Immature natural killer cell (primary cell): ENCODE results near the gene ENOX1. TPM values are rescaled to one million over a fixed set of nuclear protein-coding genes. Genes with fewer than 3 reads are reported as not detected.

Experiments
- DNase-seq, 3 donors: peaks; one replicate each; pipeline ENCODE4 v3.0.0; 2022; ENCODE audit warnings: mixed read lengths in 1 of 3
- H3K27ac Mint-ChIP-seq, 6 donors: one replicate each; pipeline ENCODE4 v1.8.0; 2020; ENCODE audit warnings: mixed read lengths in 6 of 6, mild to moderate bottlenecking in 5 of 6, inconsistent platforms in 4 of 6, moderate library complexity in 3 of 6
- H3K27me3 Mint-ChIP-seq, 3 donors: one replicate each; pipeline ENCODE4 v1.8.0; 2020 to 2021; ENCODE audit warnings: low read depth in 3 of 3, mild to moderate bottlenecking in 3 of 3, mixed read lengths in 3 of 3, moderate library complexity in 3 of 3, inconsistent platforms in 1 of 3
- H3K36me3 Mint-ChIP-seq, 3 donors: one replicate each; pipeline ENCODE4 v1.8.0; 2020; ENCODE audit warnings: mixed read lengths in 3 of 3, inconsistent platforms in 2 of 3, mild to moderate bottlenecking in 2 of 3
- H3K4me1 Mint-ChIP-seq, 2 donors: one replicate each; pipeline ENCODE4 v1.8.0; 2020; ENCODE audit warnings: inconsistent platforms in 2 of 2, mild to moderate bottlenecking in 2 of 2, mixed read lengths in 2 of 2, moderate library complexity in 1 of 2
- H3K4me3 Mint-ChIP-seq, 5 donors: one replicate each; pipeline ENCODE4 v1.8.0; 2020; ENCODE audit warnings: mild to moderate bottlenecking in 5 of 5, mixed read lengths in 5 of 5, inconsistent platforms in 3 of 5, moderate library complexity in 3 of 5
- H3K9me3 Mint-ChIP-seq, 6 donors: one replicate each; pipeline ENCODE4 v1.8.0; 2020; ENCODE audit warnings: mild to moderate bottlenecking in 6 of 6, mixed read lengths in 6 of 6, inconsistent platforms in 4 of 6, moderate library complexity in 3 of 6
- polyA plus RNA-seq, 3 donors: library from polyadenylated mRNA; unstranded; fragments of 300-500 nt; fragmentation: Illumina TruSeq; gene quantifications; one replicate each; pipeline ENCODE4 v1.2.3, GENCODE V29; 2021

ENOX1 gene
- polyA plus RNA-seq, 3 donors from 2014 or later, result not detected

GRCh38 chr13:43279696-43280095 lies 507.1 kb downstream of the ENOX1 start:
- no peak overlapping the region for H3K4me3 Mint-ChIP-seq
- no peaks in the 10 kb centered on the region for H3K36me3 Mint-ChIP-seq
- no peak overlapping the region for H3K27ac Mint-ChIP-seq
- no peaks in the 10 kb centered on the region for H3K4me1 Mint-ChIP-seq
- H3K27me3 Mint-ChIP-seq, result peaks cover 0 to 4% (median 2%) of the 10 kb centered on the region in 3 donors
- no peak for DNase-seq
- H3K9me3 Mint-ChIP-seq, result no peaks in the 10 kb centered on the region

DNA sequence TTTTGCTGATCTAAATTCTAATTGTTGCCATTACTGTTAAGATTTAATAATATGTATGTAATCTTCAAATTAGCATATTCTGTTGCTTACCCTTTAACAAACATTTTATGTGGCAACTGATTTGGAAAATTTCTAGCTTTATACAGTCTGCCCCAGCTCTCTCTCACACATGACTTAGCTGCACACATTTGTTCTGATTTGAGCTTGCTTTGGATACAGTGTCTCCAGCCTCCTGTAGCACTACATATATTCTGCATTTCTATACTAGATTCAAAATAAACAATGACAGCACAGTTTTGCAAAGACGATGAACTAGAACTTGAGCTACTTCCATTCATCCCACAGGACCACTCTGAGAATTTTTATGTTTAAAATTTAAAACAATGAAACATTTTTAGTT lies 508.6 kb downstream of the ENOX1 start:
- peaks cover 0 to 11% (median 0%) of the 10 kb centered on the region in 3 donors for H3K27me3 Mint-ChIP-seq
- H3K9me3 Mint-ChIP-seq, result no peaks in the 10 kb centered on the region
- no peak overlapping the region for H3K27ac Mint-ChIP-seq
- DNase-seq, result no peak
- H3K4me3 Mint-ChIP-seq, result no peak overlapping the region
- peaks cover under 1% of the 10 kb centered on the region in 2 donors for H3K4me1 Mint-ChIP-seq
- no peaks in the 10 kb centered on the region for H3K36me3 Mint-ChIP-seq

DNA sequence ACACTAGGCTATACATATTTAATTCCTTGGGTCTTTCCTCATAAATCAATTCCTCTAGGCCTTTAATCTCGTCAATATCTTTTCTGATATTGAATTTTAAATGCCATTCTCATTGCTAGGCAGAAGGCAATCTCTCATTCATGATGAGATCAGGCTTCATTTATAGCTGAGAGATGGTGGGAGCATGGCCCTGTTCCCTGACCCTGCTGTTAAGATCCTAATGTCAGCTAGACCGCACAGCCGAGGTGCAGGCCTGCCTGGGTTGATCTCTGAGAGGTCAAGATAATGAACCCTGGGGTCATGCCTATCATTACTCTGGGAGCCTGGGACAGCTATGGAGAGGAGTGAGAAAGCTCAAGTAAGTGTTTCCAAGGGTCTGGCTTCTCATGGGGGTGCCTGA lies 509.6 kb downstream of the ENOX1 start:
- DNase-seq, result no peak
- Mint-ChIP-seq H3K4me3 (no peak overlapping the region), H3K9me3 (no peaks in the 10 kb centered on the region), H3K27me3 (peaks cover 0 to 14% (median 0%) of the 10 kb centered on the region in 3 donors), H3K36me3 (no peaks in the 10 kb centered on the region), H3K27ac (no peak overlapping the region), H3K4me1 (peaks cover 4 to 5% of the 10 kb centered on the region in 2 donors)

GRCh38 chr13:43274881-43275280 lies 511.9 kb downstream of the ENOX1 start:
- Mint-ChIP-seq H3K4me1 (peaks cover 4 to 5% of the 10 kb centered on the region in 2 donors), H3K9me3 (no peaks in the 10 kb centered on the region), H3K4me3 (no peak overlapping the region), H3K36me3 (no peaks in the 10 kb centered on the region), H3K27me3 (peaks cover 0 to 14% (median 0%) of the 10 kb centered on the region in 3 donors), H3K27ac (no peak overlapping the region)
- DNase-seq, result no peak

GRCh38 chr13:43273362-43273761 lies 513.4 kb downstream of the ENOX1 start:
- H3K36me3 Mint-ChIP-seq, result no peaks in the 10 kb centered on the region
- no peak for DNase-seq
- no peak overlapping the region for H3K4me3 Mint-ChIP-seq
- peaks cover 4 to 5% of the 10 kb centered on the region in 2 donors for H3K4me1 Mint-ChIP-seq
- no peaks in the 10 kb centered on the region for H3K9me3 Mint-ChIP-seq
- peaks cover 0 to 14% (median 0%) of the 10 kb centered on the region in 3 donors for H3K27me3 Mint-ChIP-seq
- H3K27ac Mint-ChIP-seq, result no peak overlapping the region

DNA sequence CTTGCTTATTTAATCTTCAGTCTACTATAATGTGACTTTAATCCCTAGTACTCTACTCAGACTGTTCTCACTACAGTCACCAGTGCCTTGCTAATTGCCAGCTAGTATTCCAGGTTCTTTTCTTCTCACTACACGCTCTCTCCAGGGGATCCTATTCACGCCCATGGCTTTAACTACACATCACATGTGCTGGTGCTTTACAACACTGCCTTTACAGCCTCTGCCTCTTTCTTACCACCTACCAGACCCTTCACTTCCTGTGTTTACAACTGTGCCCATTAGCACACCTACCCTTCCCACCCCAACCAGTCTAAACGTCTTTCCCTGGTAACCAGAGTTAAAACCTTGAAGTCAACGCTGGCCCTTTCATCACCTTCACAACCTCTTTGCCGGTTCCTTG lies 513.9 kb downstream of the ENOX1 start:
- no peak overlapping the region for H3K27ac Mint-ChIP-seq
- no peak overlapping the region for H3K4me3 Mint-ChIP-seq
- H3K9me3 Mint-ChIP-seq, result no peaks in the 10 kb centered on the region
- H3K27me3 Mint-ChIP-seq, result peaks cover 0 to 14% (median 0%) of the 10 kb centered on the region in 3 donors
- no peaks in the 10 kb centered on the region for H3K36me3 Mint-ChIP-seq
- peaks cover 4 to 5% of the 10 kb centered on the region in 2 donors for H3K4me1 Mint-ChIP-seq
- no peak for DNase-seq

DNA sequence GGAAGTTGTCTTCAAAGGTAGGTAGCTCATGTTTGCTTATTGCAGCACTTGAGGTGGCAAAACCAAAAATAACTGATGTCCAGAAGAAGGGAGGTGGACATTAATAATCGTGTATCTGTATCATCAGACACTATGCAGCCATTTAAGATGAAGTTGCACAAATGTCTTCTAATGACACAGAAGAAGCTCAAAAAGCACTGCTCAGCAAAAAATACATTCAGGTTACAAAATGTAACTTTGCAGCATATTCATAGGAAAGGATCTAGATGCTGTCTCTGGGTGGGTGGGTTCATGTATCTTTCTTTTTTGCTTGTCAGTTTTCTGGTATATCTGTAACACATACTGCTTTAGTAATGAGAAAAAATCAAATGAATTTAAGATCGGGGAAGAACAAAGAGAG lies 515.6 kb downstream of the ENOX1 start:
- no peaks in the 10 kb centered on the region for H3K9me3 Mint-ChIP-seq
- peaks cover 0 to 12% (median 0%) of the 10 kb centered on the region in 3 donors for H3K27me3 Mint-ChIP-seq
- no peaks in the 10 kb centered on the region for H3K36me3 Mint-ChIP-seq
- H3K4me3 Mint-ChIP-seq, result no peak overlapping the region
- no peak for DNase-seq
- H3K27ac Mint-ChIP-seq, result no peak overlapping the region
- peaks cover 4 to 5% of the 10 kb centered on the region in 2 donors for H3K4me1 Mint-ChIP-seq

DNA sequence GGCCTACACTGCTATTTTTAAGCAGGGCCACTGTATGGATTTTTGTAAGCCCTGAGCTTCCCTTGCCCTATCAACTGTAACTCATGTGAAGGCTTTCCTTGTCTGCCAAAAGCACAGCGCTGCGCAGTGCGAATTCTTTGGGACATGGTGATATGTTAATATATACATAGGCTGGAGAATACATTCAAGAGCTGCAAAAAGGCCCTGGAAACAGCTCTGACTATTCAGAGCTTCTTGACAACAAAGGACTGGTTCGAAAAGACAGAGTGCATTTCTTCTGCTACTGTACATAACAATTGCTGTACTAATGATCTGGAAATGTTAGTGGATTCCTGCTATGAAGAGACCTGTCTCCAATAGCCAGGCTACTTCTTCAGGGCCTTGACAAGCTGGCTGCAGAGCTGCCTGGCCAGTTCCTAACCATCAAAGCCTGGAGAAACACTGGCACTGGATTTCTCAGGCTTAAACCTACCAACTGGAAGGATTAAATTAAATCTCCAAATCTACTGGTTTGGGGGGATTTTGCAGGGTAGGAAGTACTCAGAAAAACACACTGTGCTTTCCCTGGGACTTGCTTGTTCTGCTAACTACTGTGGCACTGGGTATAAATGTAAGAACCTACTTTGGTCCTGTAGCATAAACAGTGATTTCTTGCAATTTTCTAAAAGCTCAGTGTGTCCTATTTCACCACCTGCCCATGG lies 516.5 kb downstream of the ENOX1 start:
- Mint-ChIP-seq H3K4me1 (peaks cover 4 to 5% of the 10 kb centered on the region in 2 donors), H3K9me3 (no peaks in the 10 kb centered on the region), H3K36me3 (no peaks in the 10 kb centered on the region), H3K4me3 (no peak overlapping the region), H3K27ac (no peak overlapping the region), H3K27me3 (peaks cover 0 to 12% (median 0%) of the 10 kb centered on the region in 3 donors)
- no peak for DNase-seq

GRCh38 chr13:43269037-43269481 lies 517.7 kb downstream of the ENOX1 start:
- Mint-ChIP-seq H3K27ac (no peak overlapping the region), H3K36me3 (no peaks in the 10 kb centered on the region), H3K9me3 (no peaks in the 10 kb centered on the region), H3K27me3 (peaks cover 0 to 18% (median 0%) of the 10 kb centered on the region in 3 donors), H3K4me1 (peaks cover 4 to 5% of the 10 kb centered on the region in 2 donors), H3K4me3 (no peak overlapping the region)
- DNase-seq, result no peak

DNA sequence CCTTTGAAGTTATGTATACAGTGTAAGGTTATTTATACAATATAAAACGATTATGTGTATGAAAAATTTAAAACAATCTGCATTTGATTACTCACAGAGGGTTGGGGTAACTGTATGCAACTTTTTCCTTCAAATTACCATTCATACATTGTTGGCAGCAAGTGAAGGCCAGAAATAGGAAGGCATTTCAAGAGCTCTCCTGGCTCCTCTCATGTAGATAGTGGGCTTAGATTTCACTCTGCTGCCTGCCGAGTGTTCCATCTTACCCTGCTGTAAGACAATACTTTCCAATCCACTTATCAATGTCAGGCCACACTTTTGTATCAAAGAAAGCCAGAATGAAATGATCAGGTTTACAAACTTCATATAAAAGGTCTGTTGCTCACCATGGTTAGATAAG lies 518.1 kb downstream of the ENOX1 start:
- no peaks in the 10 kb centered on the region for H3K36me3 Mint-ChIP-seq
- DNase-seq, result no peak
- no peak overlapping the region for H3K4me3 Mint-ChIP-seq
- no peaks in the 10 kb centered on the region for H3K9me3 Mint-ChIP-seq
- H3K27ac Mint-ChIP-seq, result no peak overlapping the region
- H3K4me1 Mint-ChIP-seq, result peaks cover 4 to 5% of the 10 kb centered on the region in 2 donors
- peaks cover 0 to 15% (median 0%) of the 10 kb centered on the region in 3 donors for H3K27me3 Mint-ChIP-seq

- Mint-ChIP-seq H3K4me3 (no peak overlapping the region), H3K27me3 (peaks cover 0 to 10% (median 0%) of the 10 kb centered on the region in 3 donors), H3K27ac (no peak overlapping the region), H3K9me3 (no peaks in the 10 kb centered on the region), H3K36me3 (no peaks in the 10 kb centered on the region), H3K4me1 (peaks cover 1 to 3% of the 10 kb centered on the region in 2 donors)
- no peak for DNase-seq
Measured at GRCh38 chr13:43267916-43268315, 518.9 kb downstream of the ENOX1 start.

GRCh38 chr13:43266936-43267615 lies 519.7 kb downstream of the ENOX1 start:
- peaks cover 0 to 7% (median 0%) of the 10 kb centered on the region in 3 donors for H3K27me3 Mint-ChIP-seq
- no peaks in the 10 kb centered on the region for H3K36me3 Mint-ChIP-seq
- no peak for DNase-seq
- H3K4me3 Mint-ChIP-seq, result no peak overlapping the region
- H3K9me3 Mint-ChIP-seq, result no peaks in the 10 kb centered on the region
- no peaks in the 10 kb centered on the region for H3K4me1 Mint-ChIP-seq
- no peak overlapping the region for H3K27ac Mint-ChIP-seq

GRCh38 chr13:43265028-43265427 lies 521.7 kb downstream of the ENOX1 start:
- DNase-seq, result no peak
- Mint-ChIP-seq H3K4me1 (no peaks in the 10 kb centered on the region), H3K4me3 (no peak overlapping the region), H3K36me3 (no peaks in the 10 kb centered on the region), H3K9me3 (no peaks in the 10 kb centered on the region), H3K27ac (no peak overlapping the region), H3K27me3 (peaks cover 0 to 7% (median 0%) of the 10 kb centered on the region in 3 donors)

GRCh38 chr13:43264458-43264857 lies 522.3 kb downstream of the ENOX1 start:
- Mint-ChIP-seq H3K9me3 (no peaks in the 10 kb centered on the region), H3K27ac (no peak overlapping the region), H3K36me3 (no peaks in the 10 kb centered on the region), H3K4me1 (no peaks in the 10 kb centered on the region), H3K4me3 (no peak overlapping the region), H3K27me3 (peaks cover 0 to 7% (median 0%) of the 10 kb centered on the region in 3 donors)
- no peak for DNase-seq
